HepG2 (cell line): ENCODE measurements around the gene CHKA. TPM values are rescaled to one million over a fixed set of nuclear protein-coding genes. Genes with fewer than 3 reads are reported as not detected.

Experiments
- BHLHE40 ChIP-seq: IDR thresholded peaks from 2 replicates; pipeline ENCODE4 v1.6.1; 2011; ENCODE audit warnings: low read length, improper control_type of control experiment
- FOXA1 ChIP-seq, 2 experiments: fragments of 450-650 bp in 1 of 2; sonication (generic) in 1 of 2; formaldehyde crosslinking in 1 of 2; IDR thresholded peaks; 2 replicates each; pipeline versions ENCODE4 v1.4.0 to v1.6.1; 2016 to 2020; ENCODE audit warnings: missing genetic modification reagents in 1 of 2
- FOXO1 ChIP-seq: sonication (generic); formaldehyde crosslinking; IDR thresholded peaks from 2 replicates; pipeline ENCODE4 v1.4.0; 2020; ENCODE audit warnings: missing genetic modification reagents
- GATAD1 ChIP-seq: IDR thresholded peaks from 2 replicates; pipeline ENCODE4 v1.6.1; 2016; ENCODE audit warnings: missing genetic modification reagents, missing compliant biosample characterization
- ISL2 ChIP-seq: sonication (generic); formaldehyde crosslinking; IDR thresholded peaks from 2 replicates; pipeline ENCODE4 v1.5.0; 2020; ENCODE audit warnings: missing genetic modification reagents
- MIER2 ChIP-seq: IDR thresholded peaks from 2 replicates; pipeline ENCODE4 v1.6.1; 2016; ENCODE audit warnings: missing biosample characterization, missing genetic modification reagents
- RCOR2 ChIP-seq: IDR thresholded peaks from 2 replicates; pipeline ENCODE4 v1.6.1; 2016; ENCODE audit warnings: missing biosample characterization, missing genetic modification reagents
- RFXAP ChIP-seq: sonication (generic); formaldehyde crosslinking; IDR thresholded peaks from 2 replicates; pipeline ENCODE4 v1.4.0; 2020; ENCODE audit warnings: missing genetic modification reagents, borderline replicate concordance
- SMARCC2 ChIP-seq: fragments of 450-650 bp; IDR thresholded peaks from 2 replicates; pipeline ENCODE4 v1.6.1; 2017; ENCODE audit warnings: antibody characterized with exemption, mild to moderate bottlenecking
- XRCC5 ChIP-seq: fragments of 200-400 bp; formaldehyde crosslinking; optimal IDR thresholded peaks from 2 replicates; pipeline ENCODE3; 2017; ENCODE audit warnings: mild to moderate bottlenecking, low read length
- ZNF318 ChIP-seq: sonication (generic); formaldehyde crosslinking; IDR thresholded peaks from 2 replicates; pipeline ENCODE4 v1.4.0; 2020; ENCODE audit warnings: mild to moderate bottlenecking, missing genetic modification reagents
- ZNF414 ChIP-seq: sonication (generic); formaldehyde crosslinking; IDR thresholded peaks from 2 replicates; pipeline ENCODE4 v1.5.0; 2020; ENCODE audit warnings: missing genetic modification reagents
- ZNF687 ChIP-seq: sonication (generic); formaldehyde crosslinking; IDR thresholded peaks from 2 replicates; pipeline ENCODE4 v1.5.1; 2020; ENCODE audit warnings: mild to moderate bottlenecking, missing genetic modification reagents, moderate library complexity
- ZSCAN31 ChIP-seq: sonication (generic); formaldehyde crosslinking; IDR thresholded peaks from 2 replicates; pipeline ENCODE4 v1.5.0; 2020; ENCODE audit warnings: low read depth, mild to moderate bottlenecking, missing genetic modification reagents
- polyA plus RNA-seq, 8 experiments: library from polyadenylated mRNA; depleted of rRNA in 3 of 8; stranded (reverse) in 7 of 8; unstranded in 1 of 8; fragments of >200 nt; fragmentation: Illumina TruSeq in 4 of 8; extraction: Trizol in 4 of 8; gene quantifications; 2 replicates each; pipeline versions ENCODE4 v1.2.1 to v1.2.3, GENCODE V29; 2011 to 2016; ENCODE audit warnings: low read depth in 4 of 8, missing spikeins in 1 of 8, mixed read lengths in 1 of 8; ENCODE audit not compliant: insufficient read depth in 1 of 8
- total RNA-seq, 5 experiments: library from RNA; depleted of rRNA; stranded (reverse); fragments of >200 nt; fragmentation: Illumina TruSeq; extraction: Trizol; gene quantifications; 2 replicates each; pipeline ENCODE4 v1.2.3, GENCODE V29; 2016; ENCODE audit warnings: low read depth in 1 of 5

The CHKA gene
- total and polyA plus RNA-seq, 2 of the 13 experiments (the other 11 are each of a cell fraction or from before 2014, with no cell fraction given) = 71.6 to 92.7 TPM

- TF ChIP-seq ZNF687 (CRISPR knock-in tag) (no peak; the same call in 1 of the 2 replicates), ZNF414 (CRISPR knock-in tag) (no peak), XRCC5 (peak; percentile 82), GATAD1 (CRISPR knock-in tag) (peak; percentile 53; the same call in 1 of the 2 replicates), BHLHE40 (0 out of 2 replicates have a peak, but pooled peaks have one; percentile 6), ZNF318 (CRISPR knock-in tag) (0 out of 2 replicates have a peak, but pooled peaks have one; percentile 44), ZSCAN31 (CRISPR knock-in tag) (peak; percentile 63; the same call in 1 of the 2 replicates), RCOR2 (CRISPR knock-in tag) (peak; percentile 88), FOXA1 (IDR thresholded peaks at IDR 0.05) (no peak), FOXA1 (CRISPR knock-in tag; IDR thresholded peaks at IDR 0.05) (peak; percentile 52; the same call in 1 of the 2 replicates), SMARCC2 (no peak), RFXAP (CRISPR knock-in tag) (0 out of 2 replicates have a peak, but pooled peaks have one; percentile 74), FOXO1 (peak; percentile 90), MIER2 (CRISPR knock-in tag) (no peak), ISL2 (CRISPR knock-in tag) (peak; percentile 98)
Measured at GRCh38 chr11:68099474-68100405, 21.4 kb downstream of the CHKA start (continued).
